A549 (cell line): ENCODE data around the gene PRKAB2. TPM values are rescaled to one million over a fixed set of nuclear protein-coding genes. Genes with fewer than 3 reads are reported as not detected.
A peak's percentile ranks its signal among the peaks of the same experiment; 100 is the strongest.

Experiments used
- ATAC-seq, 2 experiments: fragments of 200-7000 bp in 1 of 2; fragments of >200 bp in 1 of 2; cut with Nextera tagmentation in 1 of 2; cut with Tn5 transposase in 1 of 2; 3 replicates each; pipeline versions ENCODE4 v1.8.0 to v1.9.1; 2018 to 2020; ENCODE audit warnings: mild to moderate bottlenecking in 1 of 2, moderate library complexity in 1 of 2
- CTCF ChIA-PET: fragments of 300-600 bp; sonication (Branson Sonifier 250); formaldehyde crosslinking; extraction: SDS; loops from one replicate; lab custom pipeline; 2021; ENCODE audit warnings: antibody characterized with exemption, inconsistent platforms; lab: Yijun Ruan, JAX
- POLR2A ChIA-PET: fragments of 350-600 bp; formaldehyde crosslinking; extraction: SDS; loops from one replicate; lab custom pipeline; 2021; ENCODE audit warnings: antibody characterized with exemption, inconsistent platforms; lab: Yijun Ruan, JAX
- DNase-seq, 2 experiments: peaks; one replicate each; pipeline versions ENCODE4 v3.0.0 to v3.0.0-alpha.2; 2011 to 2016; ENCODE audit warnings: low read depth in 1 of 2, low spot score in 1 of 2
- FAIRE-seq: peaks from 2 replicates; lab custom pipeline; 2011; peaks lifted over from hg19 to GRCh38; lab: Jason Lieb, UNC
- H3K27ac ChIP-seq, 2 experiments: fragments of >200 bp; sonication (Bioruptor Twin); formaldehyde crosslinking; 3 replicates each; pipeline ENCODE4 v1.5.1; 2016 to 2017
- H3K4me1 ChIP-seq: fragments of >200 bp; sonication (Bioruptor Twin); formaldehyde crosslinking; 3 replicates; pipeline ENCODE4 v1.6.1; 2016
- H3K4me2 ChIP-seq: fragments of >200 bp; sonication (Bioruptor Twin); formaldehyde crosslinking; 3 replicates; pipeline ENCODE4 v1.6.1; 2016
- H3K4me3 ChIP-seq: fragments of >200 bp; sonication (Bioruptor Twin); formaldehyde crosslinking; 3 replicates; pipeline ENCODE4 v1.5.1; 2016
- H3K9me3 ChIP-seq: fragments of >200 bp; sonication (Bioruptor Twin); formaldehyde crosslinking; 3 replicates; pipeline ENCODE4 v1.6.1; 2016
- CBX8 ChIP-seq: fragments of 200-600 bp; sonication (generic); IDR thresholded peaks from 2 replicates; pipeline ENCODE4 v1.6.1; 2016
- CEBPB ChIP-seq, 2 experiments: fragments of >200 bp in 1 of 2; sonication (Bioruptor Twin) in 1 of 2; formaldehyde crosslinking in 1 of 2; IDR thresholded peaks; 2 replicates each; pipeline ENCODE4 v1.6.1; 2012 to 2016
- ESRRA ChIP-seq: fragments of 150-350 bp; IDR thresholded peaks from 2 replicates; pipeline ENCODE4 v1.6.1; 2014; ENCODE audit warnings: mild to moderate bottlenecking, low read length, borderline replicate concordance
- FOXS1 ChIP-seq: fragments of 250-450 bp; sonication (Bioruptor Pico); IDR thresholded peaks from 2 replicates; pipeline ENCODE4 v1.5.0; 2020; ENCODE audit warnings: mild to moderate bottlenecking, moderate library complexity
- HDAC2 ChIP-seq: fragments of 200-600 bp; sonication (generic); IDR thresholded peaks from 2 replicates; pipeline ENCODE4 v1.6.1; 2016
- HEYL ChIP-seq: fragments of 250-450 bp; sonication (Bioruptor Pico); IDR thresholded peaks from 2 replicates; pipeline ENCODE4 v1.8.0; 2021; ENCODE audit warnings: mild to moderate bottlenecking, moderate library complexity
- HOXB5 ChIP-seq: fragments of 250-450 bp; sonication (Bioruptor Pico); IDR thresholded peaks from 2 replicates; pipeline ENCODE4 v1.5.0; 2020; ENCODE audit warnings: mild to moderate bottlenecking, moderate library complexity
- KDM5A ChIP-seq: fragments of 200-600 bp; sonication (generic); IDR thresholded peaks from 2 replicates; pipeline ENCODE4 v1.6.1; 2016; ENCODE audit warnings: antibody characterized with exemption, mild to moderate bottlenecking
- MYC ChIP-seq: IDR thresholded peaks from 2 replicates; pipeline ENCODE4 v1.6.1; 2012; ENCODE audit warnings: mild to moderate bottlenecking, inconsistent platforms, low read length, improper control_type of control experiment, borderline replicate concordance
- NPAS2 ChIP-seq: fragments of 250-450 bp; sonication (Bioruptor Pico); IDR thresholded peaks from 2 replicates; pipeline ENCODE4 v1.8.0; 2022; ENCODE audit warnings: mild to moderate bottlenecking, moderate library complexity, borderline replicate concordance
- POLR2A ChIP-seq: IDR thresholded peaks from 2 replicates; pipeline ENCODE4 v1.6.1; 2012; ENCODE audit warnings: mild to moderate bottlenecking, low read length
- POLR2AphosphoS2 ChIP-seq: conservative IDR thresholded peaks from 2 replicates; pipeline ENCODE4 v1.6.1; 2012; ENCODE audit warnings: low read length, improper control_type of control experiment, inconsistent platforms
- RAD21 ChIP-seq, 2 experiments: fragments of >200 bp in 1 of 2; sonication (Bioruptor Twin) in 1 of 2; formaldehyde crosslinking in 1 of 2; IDR thresholded peaks in 1 of 2; conservative IDR thresholded peaks in 1 of 2; 2 replicates in 1 of 2; 3 replicates in 1 of 2; pipeline ENCODE4 v1.6.1; 2012 to 2018; ENCODE audit warnings: inconsistent platforms in 1 of 2
- RCOR1 ChIP-seq: fragments of 150-350 bp; IDR thresholded peaks from 2 replicates; pipeline ENCODE4 v1.6.1; 2014; ENCODE audit warnings: antibody characterized with exemption, low read length, low read depth
- RFX5 ChIP-seq: fragments of 450-650 bp; IDR thresholded peaks from 2 replicates; pipeline ENCODE4 v1.7.1; 2014; ENCODE audit warnings: antibody characterized with exemption, mild to moderate bottlenecking, moderate library complexity
- ZNF302 ChIP-seq: fragments of 250-450 bp; sonication (Bioruptor Pico); IDR thresholded peaks from 2 replicates; pipeline ENCODE4 v1.9.0; 2021; ENCODE audit warnings: inconsistent platforms, mild to moderate bottlenecking, moderate library complexity
- ZSCAN20 ChIP-seq: fragments of 250-450 bp; sonication (Bioruptor Pico); IDR thresholded peaks from 2 replicates; pipeline ENCODE4 v1.8.0; 2022; ENCODE audit warnings: mild to moderate bottlenecking, moderate library complexity
- WGBS: methylation state at CpG from one replicate; pipeline ENCODE4 v1.1.6; 2017; ENCODE audit errors: missing lambda C conversion rate; 5-methylcytosine and 5-hydroxymethylcytosine counted together
- polyA minus RNA-seq: library from RNA; depleted of rRNA, polyadenylated mRNA; stranded (reverse); fragments of >200 nt; gene quantifications from 2 replicates; pipeline ENCODE4 v1.2.3, GENCODE V29; 2011; rRNA and poly(A)+ RNA removed
- polyA plus RNA-seq, 4 experiments: library from polyadenylated mRNA; depleted of rRNA in 3 of 4; stranded (reverse); fragments of >200 nt; fragmentation: RNase III in 1 of 4; extraction: RNeasy Plus Mini Kit Qiagen cat#74134 plus additional on column Dnase treatment in 1 of 4; gene quantifications; 2 replicates in 3 of 4; 3 replicates in 1 of 4; pipeline ENCODE4 v1.2.3, GENCODE V29; 2011 to 2017
- TF ChIP-seq, protein P1 (sequence below): fragments of 450-650 bp; IDR thresholded peaks from 2 replicates; pipeline ENCODE4 v1.6.1; 2014; ENCODE audit warnings: antibody characterized with exemption
- TF ChIP-seq, protein P2 (sequence below): IDR thresholded peaks from 2 replicates; pipeline ENCODE4 v1.6.1; 2012; ENCODE audit warnings: low read depth, borderline replicate concordance
- TF ChIP-seq, protein P3 (sequence below): IDR thresholded peaks from 2 replicates; pipeline ENCODE4 v1.6.1; 2012
- TF ChIP-seq, protein P4 (sequence below): fragments of 200-600 bp; sonication (generic); IDR thresholded peaks from 2 replicates; pipeline ENCODE4 v1.6.1; 2016; ENCODE audit warnings: antibody characterized with exemption, mild to moderate bottlenecking, moderate library complexity
- TF ChIP-seq, protein P5 (sequence below): fragments of >200 bp; sonication (Bioruptor Twin); formaldehyde crosslinking; IDR thresholded peaks from 2 replicates; pipeline ENCODE4 v1.6.1; 2016
- TF ChIP-seq, protein P6 (sequence below): fragments of 250-450 bp; sonication (Bioruptor Pico); IDR thresholded peaks from 2 replicates; pipeline ENCODE4 v1.5.0; 2020; ENCODE audit warnings: low read depth, mild to moderate bottlenecking, moderate library complexity
- TF ChIP-seq, protein P7 (sequence below): fragments of 250-450 bp; sonication (Bioruptor Pico); IDR thresholded peaks from 2 replicates; pipeline ENCODE4 v1.5.0; 2021; ENCODE audit warnings: mild to moderate bottlenecking, moderate library complexity, borderline replicate concordance
- TF ChIP-seq, protein P8 (sequence below): fragments of >200 bp; sonication (Bioruptor Twin); formaldehyde crosslinking; IDR thresholded peaks from 3 replicates; pipeline ENCODE4 v1.5.1; 2016

PRKAB2 gene, protein sequence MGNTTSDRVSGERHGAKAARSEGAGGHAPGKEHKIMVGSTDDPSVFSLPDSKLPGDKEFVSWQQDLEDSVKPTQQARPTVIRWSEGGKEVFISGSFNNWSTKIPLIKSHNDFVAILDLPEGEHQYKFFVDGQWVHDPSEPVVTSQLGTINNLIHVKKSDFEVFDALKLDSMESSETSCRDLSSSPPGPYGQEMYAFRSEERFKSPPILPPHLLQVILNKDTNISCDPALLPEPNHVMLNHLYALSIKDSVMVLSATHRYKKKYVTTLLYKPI
- 20.3 and 22.4 TPM in 2 replicates for polyA plus RNA-seq (2011; rRNA removed)
- polyA plus RNA-seq (2012; cell fraction: cytosol; rRNA removed), result 4.7 and 5.1 TPM in 2 replicates
- 8.8 and 9.6 TPM in 2 replicates for polyA plus RNA-seq (2012; cell fraction: nucleus; rRNA removed)
- polyA plus RNA-seq (2017; fragmentation: RNase III; extraction: RNeasy Plus Mini Kit Qiagen cat#74134 plus additional on column Dnase treatment), result 11.0 to 11.4 TPM (median 11.2 TPM) in 3 replicates
- polyA minus RNA-seq, result 8.5 and 10.4 TPM in 2 replicates

DNA sequence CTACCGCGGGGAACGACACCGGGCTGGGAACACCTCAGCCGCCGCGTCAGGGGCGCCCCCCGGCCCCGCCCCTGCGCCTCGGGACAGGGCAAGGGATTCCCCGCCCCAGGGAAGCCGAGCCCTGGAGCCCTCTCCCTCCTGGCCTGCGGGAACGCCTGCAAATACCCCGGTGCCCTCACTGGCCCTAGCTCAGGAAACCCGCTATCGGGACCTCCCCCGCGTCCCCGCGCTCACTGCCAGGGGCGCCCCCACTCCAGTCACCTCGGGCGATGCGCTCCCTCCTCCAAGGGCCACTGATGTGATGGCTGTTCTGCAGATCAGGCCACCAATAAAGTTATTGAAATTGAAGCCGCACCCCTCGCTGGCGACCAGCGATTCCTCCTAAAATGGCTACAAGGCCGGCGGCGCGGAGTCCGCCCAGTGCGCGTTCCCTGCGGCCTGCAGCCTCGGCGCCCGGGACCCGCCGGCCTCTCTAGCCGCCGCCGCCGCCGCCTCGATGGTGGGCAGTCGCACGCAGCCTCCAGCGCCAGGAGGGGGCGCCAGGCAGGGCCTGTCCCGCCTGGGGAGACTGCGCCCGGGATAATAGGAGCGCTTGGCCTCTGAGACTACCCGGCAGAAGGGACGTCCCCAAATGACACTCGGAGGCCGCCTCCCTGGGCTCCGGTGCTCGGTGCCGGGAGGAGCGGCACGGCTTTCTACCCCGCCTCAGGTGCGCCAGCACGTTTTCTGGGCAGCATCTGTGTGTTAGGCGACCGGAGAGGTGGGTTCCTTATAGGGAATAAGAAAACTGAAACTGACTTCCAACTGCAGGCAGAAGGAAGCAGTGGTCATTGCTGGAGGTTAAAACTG is at the start of gene PRKAB2:
TSS of gene PRKAB2 (minus strand) at position 303 of the 849 bp plus-strand sequence. CDS start 326 bp downstream, outside the sequence.
- H3K4me3 ChIP-seq, result peak within 1 kb of the TSS; percentile 87
- H3K4me1 ChIP-seq, result peaks cover 36% of the 10 kb centered on the region
- WGBS, result 2% methylated on average over 22 of the region's 72 CpGs
- no peaks in the 10 kb centered on the region for H3K9me3 ChIP-seq
- peak within 1 kb of the TSS; percentile 88 to 93 for H3K27ac ChIP-seq
- peak within 1 kb of the TSS; percentile 95 for H3K4me2 ChIP-seq
- no peak for FAIRE-seq
- peak; percentile 80 to 97 for DNase-seq
- ChIA-PET POLR2A (interaction anchor here (0.8 to 2.4 kb wide), 5 partner anchors 10 to 88 kb away, joined by 3 to 13 read pairs (median 8); partner anchors contain the start of gene CHD1L), CTCF (interaction anchor here (0.6 to 3.2 kb wide), 12 partner anchors 14 to 320 kb away, joined by 3 to 51 read pairs (median 4); partner anchors contain the start of genes CHD1L and FMO5)
- ATAC-seq, result peak; percentile 94 to 96
- TF ChIP-seq, protein P1, sequence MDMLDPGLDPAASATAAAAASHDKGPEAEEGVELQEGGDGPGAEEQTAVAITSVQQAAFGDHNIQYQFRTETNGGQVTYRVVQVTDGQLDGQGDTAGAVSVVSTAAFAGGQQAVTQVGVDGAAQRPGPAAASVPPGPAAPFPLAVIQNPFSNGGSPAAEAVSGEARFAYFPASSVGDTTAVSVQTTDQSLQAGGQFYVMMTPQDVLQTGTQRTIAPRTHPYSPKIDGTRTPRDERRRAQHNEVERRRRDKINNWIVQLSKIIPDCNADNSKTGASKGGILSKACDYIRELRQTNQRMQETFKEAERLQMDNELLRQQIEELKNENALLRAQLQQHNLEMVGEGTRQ, result no peak
- TF ChIP-seq ZSCAN20 (CRISPR knock-in tag) (no peak), ESRRA (0 out of 2 replicates have a peak, but pooled peaks have one; percentile 23), ZNF302 (CRISPR knock-in tag) (no peak), CBX8 (no peak), NPAS2 (CRISPR knock-in tag) (no peak), MYC (peak; percentile 64; the same call in 1 of the 2 replicates), HEYL (CRISPR knock-in tag) (no peak), RFX5 (no peak), RCOR1 (no peak), HOXB5 (CRISPR knock-in tag) (no peak), POLR2AphosphoS2 (no peak), RAD21 (conservative IDR thresholded peaks at IDR 0.05 in 1 of 2, IDR thresholded peaks at IDR 0.05 in 1 of 2) (peak; percentile 60 to 90; a peak in 4 of 5 replicates), FOXS1 (CRISPR knock-in tag) (no peak), POLR2A (peak; percentile 61), CEBPB (IDR thresholded peaks at IDR 0.05) (no peak), KDM5A (no peak), HDAC2 (no peak)
- TF ChIP-seq, protein P2, sequence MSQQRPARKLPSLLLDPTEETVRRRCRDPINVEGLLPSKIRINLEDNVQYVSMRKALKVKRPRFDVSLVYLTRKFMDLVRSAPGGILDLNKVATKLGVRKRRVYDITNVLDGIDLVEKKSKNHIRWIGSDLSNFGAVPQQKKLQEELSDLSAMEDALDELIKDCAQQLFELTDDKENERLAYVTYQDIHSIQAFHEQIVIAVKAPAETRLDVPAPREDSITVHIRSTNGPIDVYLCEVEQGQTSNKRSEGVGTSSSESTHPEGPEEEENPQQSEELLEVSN, result no peak
- TF ChIP-seq, protein P3, sequence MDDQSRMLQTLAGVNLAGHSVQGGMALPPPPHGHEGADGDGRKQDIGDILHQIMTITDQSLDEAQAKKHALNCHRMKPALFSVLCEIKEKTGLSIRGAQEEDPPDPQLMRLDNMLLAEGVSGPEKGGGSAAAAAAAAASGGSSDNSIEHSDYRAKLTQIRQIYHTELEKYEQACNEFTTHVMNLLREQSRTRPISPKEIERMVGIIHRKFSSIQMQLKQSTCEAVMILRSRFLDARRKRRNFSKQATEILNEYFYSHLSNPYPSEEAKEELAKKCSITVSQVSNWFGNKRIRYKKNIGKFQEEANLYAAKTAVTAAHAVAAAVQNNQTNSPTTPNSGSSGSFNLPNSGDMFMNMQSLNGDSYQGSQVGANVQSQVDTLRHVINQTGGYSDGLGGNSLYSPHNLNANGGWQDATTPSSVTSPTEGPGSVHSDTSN, result peak; percentile 74
- TF ChIP-seq, protein P4, sequence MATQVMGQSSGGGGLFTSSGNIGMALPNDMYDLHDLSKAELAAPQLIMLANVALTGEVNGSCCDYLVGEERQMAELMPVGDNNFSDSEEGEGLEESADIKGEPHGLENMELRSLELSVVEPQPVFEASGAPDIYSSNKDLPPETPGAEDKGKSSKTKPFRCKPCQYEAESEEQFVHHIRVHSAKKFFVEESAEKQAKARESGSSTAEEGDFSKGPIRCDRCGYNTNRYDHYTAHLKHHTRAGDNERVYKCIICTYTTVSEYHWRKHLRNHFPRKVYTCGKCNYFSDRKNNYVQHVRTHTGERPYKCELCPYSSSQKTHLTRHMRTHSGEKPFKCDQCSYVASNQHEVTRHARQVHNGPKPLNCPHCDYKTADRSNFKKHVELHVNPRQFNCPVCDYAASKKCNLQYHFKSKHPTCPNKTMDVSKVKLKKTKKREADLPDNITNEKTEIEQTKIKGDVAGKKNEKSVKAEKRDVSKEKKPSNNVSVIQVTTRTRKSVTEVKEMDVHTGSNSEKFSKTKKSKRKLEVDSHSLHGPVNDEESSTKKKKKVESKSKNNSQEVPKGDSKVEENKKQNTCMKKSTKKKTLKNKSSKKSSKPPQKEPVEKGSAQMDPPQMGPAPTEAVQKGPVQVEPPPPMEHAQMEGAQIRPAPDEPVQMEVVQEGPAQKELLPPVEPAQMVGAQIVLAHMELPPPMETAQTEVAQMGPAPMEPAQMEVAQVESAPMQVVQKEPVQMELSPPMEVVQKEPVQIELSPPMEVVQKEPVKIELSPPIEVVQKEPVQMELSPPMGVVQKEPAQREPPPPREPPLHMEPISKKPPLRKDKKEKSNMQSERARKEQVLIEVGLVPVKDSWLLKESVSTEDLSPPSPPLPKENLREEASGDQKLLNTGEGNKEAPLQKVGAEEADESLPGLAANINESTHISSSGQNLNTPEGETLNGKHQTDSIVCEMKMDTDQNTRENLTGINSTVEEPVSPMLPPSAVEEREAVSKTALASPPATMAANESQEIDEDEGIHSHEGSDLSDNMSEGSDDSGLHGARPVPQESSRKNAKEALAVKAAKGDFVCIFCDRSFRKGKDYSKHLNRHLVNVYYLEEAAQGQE, result no peak
- TF ChIP-seq, protein P5, sequence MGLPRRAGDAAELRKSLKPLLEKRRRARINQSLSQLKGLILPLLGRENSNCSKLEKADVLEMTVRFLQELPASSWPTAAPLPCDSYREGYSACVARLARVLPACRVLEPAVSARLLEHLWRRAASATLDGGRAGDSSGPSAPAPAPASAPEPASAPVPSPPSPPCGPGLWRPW, result no peak
- TF ChIP-seq, protein P6, sequence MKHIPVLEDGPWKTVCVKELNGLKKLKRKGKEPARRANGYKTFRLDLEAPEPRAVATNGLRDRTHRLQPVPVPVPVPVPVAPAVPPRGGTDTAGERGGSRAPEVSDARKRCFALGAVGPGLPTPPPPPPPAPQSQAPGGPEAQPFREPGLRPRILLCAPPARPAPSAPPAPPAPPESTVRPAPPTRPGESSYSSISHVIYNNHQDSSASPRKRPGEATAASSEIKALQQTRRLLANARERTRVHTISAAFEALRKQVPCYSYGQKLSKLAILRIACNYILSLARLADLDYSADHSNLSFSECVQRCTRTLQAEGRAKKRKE (CRISPR knock-in tag), result no peak
- TF ChIP-seq, protein P7, sequence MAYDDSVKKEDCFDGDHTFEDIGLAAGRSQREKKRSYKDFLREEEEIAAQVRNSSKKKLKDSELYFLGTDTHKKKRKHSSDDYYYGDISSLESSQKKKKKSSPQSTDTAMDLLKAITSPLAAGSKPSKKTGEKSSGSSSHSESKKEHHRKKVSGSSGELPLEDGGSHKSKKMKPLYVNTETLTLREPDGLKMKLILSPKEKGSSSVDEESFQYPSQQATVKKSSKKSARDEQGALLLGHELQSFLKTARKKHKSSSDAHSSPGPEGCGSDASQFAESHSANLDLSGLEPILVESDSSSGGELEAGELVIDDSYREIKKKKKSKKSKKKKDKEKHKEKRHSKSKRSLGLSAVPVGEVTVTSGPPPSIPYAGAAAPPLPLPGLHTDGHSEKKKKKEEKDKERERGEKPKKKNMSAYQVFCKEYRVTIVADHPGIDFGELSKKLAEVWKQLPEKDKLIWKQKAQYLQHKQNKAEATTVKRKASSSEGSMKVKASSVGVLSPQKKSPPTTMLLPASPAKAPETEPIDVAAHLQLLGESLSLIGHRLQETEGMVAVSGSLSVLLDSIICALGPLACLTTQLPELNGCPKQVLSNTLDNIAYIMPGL (CRISPR knock-in tag), result peak; percentile 94; the same call in 1 of the 2 replicates
- TF ChIP-seq, protein P8, sequence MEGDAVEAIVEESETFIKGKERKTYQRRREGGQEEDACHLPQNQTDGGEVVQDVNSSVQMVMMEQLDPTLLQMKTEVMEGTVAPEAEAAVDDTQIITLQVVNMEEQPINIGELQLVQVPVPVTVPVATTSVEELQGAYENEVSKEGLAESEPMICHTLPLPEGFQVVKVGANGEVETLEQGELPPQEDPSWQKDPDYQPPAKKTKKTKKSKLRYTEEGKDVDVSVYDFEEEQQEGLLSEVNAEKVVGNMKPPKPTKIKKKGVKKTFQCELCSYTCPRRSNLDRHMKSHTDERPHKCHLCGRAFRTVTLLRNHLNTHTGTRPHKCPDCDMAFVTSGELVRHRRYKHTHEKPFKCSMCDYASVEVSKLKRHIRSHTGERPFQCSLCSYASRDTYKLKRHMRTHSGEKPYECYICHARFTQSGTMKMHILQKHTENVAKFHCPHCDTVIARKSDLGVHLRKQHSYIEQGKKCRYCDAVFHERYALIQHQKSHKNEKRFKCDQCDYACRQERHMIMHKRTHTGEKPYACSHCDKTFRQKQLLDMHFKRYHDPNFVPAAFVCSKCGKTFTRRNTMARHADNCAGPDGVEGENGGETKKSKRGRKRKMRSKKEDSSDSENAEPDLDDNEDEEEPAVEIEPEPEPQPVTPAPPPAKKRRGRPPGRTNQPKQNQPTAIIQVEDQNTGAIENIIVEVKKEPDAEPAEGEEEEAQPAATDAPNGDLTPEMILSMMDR, result peak; percentile 92
